DND-41 (cell line): ENCODE measurements around the gene WDPCP.
"Not testable (repeated sequence)": the region's sequence is repeated elsewhere in the genome, so short reads cannot be mapped to it uniquely, and the experiment has no call there.

ENCODE experiments used
- EZH2 ChIP-seq: IDR thresholded peaks from 3 replicates; pipeline ENCODE4 v1.6.1; 2012; ENCODE audit warnings: borderline replicate concordance, low read depth, mild to moderate bottlenecking, moderate library complexity, low read length, inconsistent platforms; ENCODE audit not compliant: severe bottlenecking
- TF ChIP-seq, protein P1 (sequence below): IDR thresholded peaks from 2 replicates; pipeline ENCODE4 v1.5.1; 2012; ENCODE audit warnings: borderline replicate concordance, low read length, moderate library complexity, mild to moderate bottlenecking; ENCODE audit not compliant: poor library complexity, severe bottlenecking; ENCODE audit errors: extremely low read depth

DNA sequence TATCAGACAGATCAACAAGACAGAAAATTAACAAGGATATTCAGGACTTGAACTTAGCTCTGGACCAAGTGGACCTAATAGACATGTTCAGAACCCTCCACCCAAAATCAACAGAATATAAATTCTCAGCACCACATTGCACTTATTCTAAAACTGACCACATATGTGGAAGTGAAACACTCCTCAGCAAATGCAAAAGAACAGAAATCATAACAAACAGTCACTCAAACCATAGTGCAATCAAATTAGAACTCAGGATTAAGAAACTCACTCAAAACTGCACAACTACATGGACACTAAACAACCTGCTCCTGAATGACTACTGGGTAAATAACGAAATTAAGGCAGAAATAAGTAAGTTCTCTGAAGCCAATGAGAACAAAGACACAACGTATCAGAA is 35.5 kb upstream of the WDPCP start:
- TF ChIP-seq, protein P1, sequence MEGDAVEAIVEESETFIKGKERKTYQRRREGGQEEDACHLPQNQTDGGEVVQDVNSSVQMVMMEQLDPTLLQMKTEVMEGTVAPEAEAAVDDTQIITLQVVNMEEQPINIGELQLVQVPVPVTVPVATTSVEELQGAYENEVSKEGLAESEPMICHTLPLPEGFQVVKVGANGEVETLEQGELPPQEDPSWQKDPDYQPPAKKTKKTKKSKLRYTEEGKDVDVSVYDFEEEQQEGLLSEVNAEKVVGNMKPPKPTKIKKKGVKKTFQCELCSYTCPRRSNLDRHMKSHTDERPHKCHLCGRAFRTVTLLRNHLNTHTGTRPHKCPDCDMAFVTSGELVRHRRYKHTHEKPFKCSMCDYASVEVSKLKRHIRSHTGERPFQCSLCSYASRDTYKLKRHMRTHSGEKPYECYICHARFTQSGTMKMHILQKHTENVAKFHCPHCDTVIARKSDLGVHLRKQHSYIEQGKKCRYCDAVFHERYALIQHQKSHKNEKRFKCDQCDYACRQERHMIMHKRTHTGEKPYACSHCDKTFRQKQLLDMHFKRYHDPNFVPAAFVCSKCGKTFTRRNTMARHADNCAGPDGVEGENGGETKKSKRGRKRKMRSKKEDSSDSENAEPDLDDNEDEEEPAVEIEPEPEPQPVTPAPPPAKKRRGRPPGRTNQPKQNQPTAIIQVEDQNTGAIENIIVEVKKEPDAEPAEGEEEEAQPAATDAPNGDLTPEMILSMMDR = not testable (repeated sequence)
- TF ChIP-seq EZH2 = not testable (repeated sequence)
